ENCODE measurements around the gene MTREX.

- TF ChIP-seq EP300 (IDR thresholded peaks at IDR 0.05; ENCODE audit: borderline replicate concordance), result no peak
- no peak for TF ChIP-seq MAX (IDR thresholded peaks at IDR 0.05)
- no peak for TF ChIP-seq CEBPB (IDR thresholded peaks at IDR 0.05)
- TF ChIP-seq YY1 (IDR thresholded peaks at IDR 0.05; ENCODE audit: low read depth), result no peak
- no peak for TF ChIP-seq RAD21 (IDR thresholded peaks at IDR 0.05; ENCODE audit: low read depth)
- TF ChIP-seq TCF12 (IDR thresholded peaks at IDR 0.05; ENCODE audit: low read depth), result no peak
- TF ChIP-seq REST (IDR thresholded peaks at IDR 0.05; ENCODE audit: low read depth), result no peak
- TF ChIP-seq EGR1 (IDR thresholded peaks at IDR 0.05), result no peak
- TF ChIP-seq FOXM1 (IDR thresholded peaks at IDR 0.05; ENCODE audit: borderline replicate concordance, low read depth), result no peak
These were observed 83.9 kb downstream of the MTREX start for GRCh38 chr5:55391707-55392106.
